WTC11 (cell line): ENCODE data around the gene SULT1C3. TPM values are rescaled to one million over a fixed set of nuclear protein-coding genes. Genes with fewer than 3 reads are reported as not detected.
"Not testable (repeated sequence)": the region's sequence is repeated elsewhere in the genome, so short reads cannot be mapped to it uniquely, and the experiment has no call there.

Experiments used
- ATAC-seq: fragments of 200-7000 bp; cut with Tn5 transposase; 2 replicates; pipeline ENCODE4 v1.10.0; 2021; ENCODE audit warnings: mild to moderate bottlenecking, moderate library complexity
- CTCF ChIA-PET: fragments of 300-600 bp; sonication (Branson Sonifier 250); formaldehyde crosslinking; loops from one replicate; lab custom pipeline; 2021; ENCODE audit warnings: antibody characterized with exemption; lab: Charles Lee
- POLR2A ChIA-PET: fragments of 350-600 bp; sonication (Branson Sonifier 250); formaldehyde crosslinking; loops from one replicate; lab custom pipeline; 2021; ENCODE audit warnings: antibody characterized with exemption; lab: Charles Lee
- DNase-seq: peaks from one replicate; pipeline ENCODE4 v3.0.0; 2021; ENCODE audit warnings: low spot score
- H3K27ac Mint-ChIP-seq: 2 replicates; pipeline ENCODE4 v1.8.0; 2021; ENCODE audit warnings: mixed read lengths
- H3K27me3 Mint-ChIP-seq: 2 replicates; pipeline ENCODE4 v1.8.0; 2021; ENCODE audit warnings: low read depth, mild to moderate bottlenecking, moderate library complexity, mixed read lengths
- H3K36me3 Mint-ChIP-seq: 2 replicates; pipeline ENCODE4 v1.8.0; 2021; ENCODE audit warnings: mixed read lengths
- H3K4me1 Mint-ChIP-seq: 2 replicates; pipeline ENCODE4 v1.8.0; 2022; ENCODE audit warnings: mixed read lengths
- H3K4me3 Mint-ChIP-seq: 2 replicates; pipeline ENCODE4 v1.8.0; 2021; ENCODE audit warnings: mild to moderate bottlenecking, moderate library complexity, mixed read lengths
- H3K9me3 Mint-ChIP-seq: 2 replicates; pipeline ENCODE4 v1.8.0; 2021; ENCODE audit warnings: mixed read lengths
- ATF2 ChIP-seq: sonication (generic); formaldehyde crosslinking; IDR thresholded peaks from 2 replicates; pipeline ENCODE4 v1.8.1; 2022; ENCODE audit warnings: low read depth, missing genetic modification reagents, borderline replicate concordance
- CDX4 ChIP-seq: fragments of 250-450 bp; sonication (Bioruptor Pico); IDR thresholded peaks from 2 replicates; pipeline ENCODE4 v1.9.0; 2021; ENCODE audit warnings: moderate library complexity, mild to moderate bottlenecking, inconsistent platforms, borderline replicate concordance
- E2F1 ChIP-seq: sonication (generic); formaldehyde crosslinking; IDR thresholded peaks from 2 replicates; pipeline ENCODE4 v1.8.0; 2022; ENCODE audit warnings: mild to moderate bottlenecking, missing genetic modification reagents
- FOXJ3 ChIP-seq: sonication (generic); formaldehyde crosslinking; IDR thresholded peaks from 2 replicates; pipeline ENCODE4 v1.9.0; 2021; ENCODE audit warnings: missing genetic modification reagents, mild to moderate bottlenecking, borderline replicate concordance
- IRF2 ChIP-seq: sonication (generic); formaldehyde crosslinking; IDR thresholded peaks from 2 replicates; pipeline ENCODE4 v1.8.0; 2022; ENCODE audit warnings: low read depth, missing genetic modification reagents, borderline replicate concordance
- JAZF1 ChIP-seq: fragments of 250-450 bp; sonication (Bioruptor Pico); IDR thresholded peaks from 2 replicates; pipeline ENCODE4 v1.9.0; 2021; ENCODE audit warnings: moderate library complexity, mild to moderate bottlenecking, inconsistent platforms
- KAT7 ChIP-seq: sonication (generic); formaldehyde crosslinking; IDR thresholded peaks from 2 replicates; pipeline ENCODE4 v1.8.1; 2023; ENCODE audit warnings: missing genetic modification reagents, mild to moderate bottlenecking, borderline replicate concordance
- NFATC4 ChIP-seq: fragments of 250-450 bp; sonication (Bioruptor Pico); IDR thresholded peaks from 2 replicates; pipeline ENCODE4 v1.9.0; 2021; ENCODE audit warnings: mild to moderate bottlenecking
- SMAD3 ChIP-seq: sonication (generic); formaldehyde crosslinking; IDR thresholded peaks from 2 replicates; pipeline ENCODE4 v1.8.0; 2022; ENCODE audit warnings: missing genetic modification reagents, mild to moderate bottlenecking, borderline replicate concordance
- SOX15 ChIP-seq: fragments of 250-450 bp; sonication (Bioruptor Pico); IDR thresholded peaks from 2 replicates; pipeline ENCODE4 v1.9.0; 2021; ENCODE audit warnings: mild to moderate bottlenecking
- TCF7 ChIP-seq: sonication (generic); formaldehyde crosslinking; IDR thresholded peaks from 2 replicates; pipeline ENCODE4 v1.8.0; 2022; ENCODE audit warnings: mild to moderate bottlenecking, low read depth, missing genetic modification reagents, moderate library complexity
- TEAD4 ChIP-seq: sonication (generic); formaldehyde crosslinking; IDR thresholded peaks from 2 replicates; pipeline ENCODE4 v1.8.0; 2022; ENCODE audit warnings: mild to moderate bottlenecking, missing genetic modification reagents
- TP53 ChIP-seq: sonication (generic); formaldehyde crosslinking; IDR thresholded peaks from 2 replicates; pipeline ENCODE4 v1.8.1; 2023; ENCODE audit warnings: mild to moderate bottlenecking, missing genetic modification reagents
- ZNF138 ChIP-seq: sonication (generic); formaldehyde crosslinking; conservative IDR thresholded peaks from 2 replicates; pipeline ENCODE4 v1.8.1; 2022; ENCODE audit warnings: mild to moderate bottlenecking, moderate library complexity, missing genetic modification reagents
- ZNF425 ChIP-seq: fragments of 250-450 bp; sonication (Bioruptor Pico); conservative IDR thresholded peaks from 2 replicates; pipeline ENCODE4 v1.9.0; 2021; ENCODE audit warnings: mild to moderate bottlenecking
- ZNF671 ChIP-seq: fragments of 250-450 bp; sonication (Bioruptor Pico); IDR thresholded peaks from 2 replicates; pipeline ENCODE4 v1.8.0; 2021; ENCODE audit warnings: mild to moderate bottlenecking
- ZSCAN18 ChIP-seq: fragments of 250-450 bp; sonication (Bioruptor Pico); IDR thresholded peaks from 2 replicates; pipeline ENCODE4 v2.1.2; 2022; ENCODE audit warnings: mild to moderate bottlenecking, moderate library complexity
- total RNA-seq: library from RNA; stranded (reverse); gene quantifications from 3 replicates; pipeline ENCODE4 v1.2.3, GENCODE V29; 2021
- TF ChIP-seq, protein P1 (sequence below): sonication (generic); formaldehyde crosslinking; IDR thresholded peaks from 2 replicates; pipeline ENCODE4 v1.8.1; 2022; ENCODE audit warnings: mild to moderate bottlenecking, missing genetic modification reagents, moderate library complexity, borderline replicate concordance
- TF ChIP-seq, protein P2 (sequence below): fragments of 250-450 bp; sonication (Bioruptor Pico); IDR thresholded peaks from 2 replicates; pipeline ENCODE4 v1.8.0; 2021; ENCODE audit warnings: mild to moderate bottlenecking

The SULT1C3 gene
- total RNA-seq, 1 experiment from 2014 or later, result not detected

DNA sequence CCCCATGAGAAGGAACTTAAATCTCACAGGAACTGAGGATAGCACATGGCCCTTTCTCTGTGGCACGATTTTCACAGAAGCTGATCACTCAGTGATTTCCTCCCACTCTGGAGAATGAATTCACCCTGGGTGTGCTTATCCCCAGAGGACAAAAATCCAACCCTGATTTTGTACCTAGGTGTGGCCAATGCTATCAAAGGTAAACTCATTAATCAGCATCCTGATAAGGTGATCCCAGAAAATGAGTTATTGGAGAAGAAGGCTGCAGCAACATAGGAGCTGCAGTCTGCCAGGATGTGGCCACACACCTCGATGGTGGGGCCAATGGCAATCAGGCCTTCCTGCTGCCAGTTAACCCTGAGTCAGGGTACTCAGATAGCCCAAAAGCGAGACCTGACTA lies 40.7 kb downstream of the SULT1C3 start:
- Mint-ChIP-seq H3K36me3 (0 out of 2 replicates have a peak, but pooled peaks cover 2% of the 10 kb centered on the region), H3K4me1 (no peaks in the 10 kb centered on the region), H3K27ac (no peak overlapping the region), H3K27me3 (no peaks in the 10 kb centered on the region), H3K4me3 (no peak overlapping the region), H3K9me3 (peaks cover 14% of the 10 kb centered on the region)
- TF ChIP-seq CDX4 (CRISPR knock-in tag), result no peak
- TF ChIP-seq E2F1 (CRISPR knock-in tag), result no peak
- no peak for TF ChIP-seq TP53
- no peak for TF ChIP-seq ZNF138
- no peak for TF ChIP-seq FOXJ3 (CRISPR knock-in tag)
- no peak for TF ChIP-seq ZNF671 (CRISPR knock-in tag)
- no peak for TF ChIP-seq ZNF425
- TF ChIP-seq, protein P1, sequence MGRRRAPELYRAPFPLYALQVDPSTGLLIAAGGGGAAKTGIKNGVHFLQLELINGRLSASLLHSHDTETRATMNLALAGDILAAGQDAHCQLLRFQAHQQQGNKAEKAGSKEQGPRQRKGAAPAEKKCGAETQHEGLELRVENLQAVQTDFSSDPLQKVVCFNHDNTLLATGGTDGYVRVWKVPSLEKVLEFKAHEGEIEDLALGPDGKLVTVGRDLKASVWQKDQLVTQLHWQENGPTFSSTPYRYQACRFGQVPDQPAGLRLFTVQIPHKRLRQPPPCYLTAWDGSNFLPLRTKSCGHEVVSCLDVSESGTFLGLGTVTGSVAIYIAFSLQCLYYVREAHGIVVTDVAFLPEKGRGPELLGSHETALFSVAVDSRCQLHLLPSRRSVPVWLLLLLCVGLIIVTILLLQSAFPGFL, result no peak
- no peak for TF ChIP-seq ZSCAN18 (CRISPR knock-in tag)
- no peak for TF ChIP-seq KAT7
- TF ChIP-seq TEAD4 (CRISPR knock-in tag), result no peak
- no peak for TF ChIP-seq ATF2 (CRISPR knock-in tag)
- TF ChIP-seq, protein P2, sequence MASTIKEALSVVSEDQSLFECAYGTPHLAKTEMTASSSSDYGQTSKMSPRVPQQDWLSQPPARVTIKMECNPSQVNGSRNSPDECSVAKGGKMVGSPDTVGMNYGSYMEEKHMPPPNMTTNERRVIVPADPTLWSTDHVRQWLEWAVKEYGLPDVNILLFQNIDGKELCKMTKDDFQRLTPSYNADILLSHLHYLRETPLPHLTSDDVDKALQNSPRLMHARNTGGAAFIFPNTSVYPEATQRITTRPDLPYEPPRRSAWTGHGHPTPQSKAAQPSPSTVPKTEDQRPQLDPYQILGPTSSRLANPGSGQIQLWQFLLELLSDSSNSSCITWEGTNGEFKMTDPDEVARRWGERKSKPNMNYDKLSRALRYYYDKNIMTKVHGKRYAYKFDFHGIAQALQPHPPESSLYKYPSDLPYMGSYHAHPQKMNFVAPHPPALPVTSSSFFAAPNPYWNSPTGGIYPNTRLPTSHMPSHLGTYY (CRISPR knock-in tag), result no peak
- no peak for TF ChIP-seq SOX15 (CRISPR knock-in tag)
- TF ChIP-seq IRF2 (CRISPR knock-in tag), result no peak
- TF ChIP-seq SMAD3 (CRISPR knock-in tag), result no peak
- TF ChIP-seq TCF7, result no peak
- TF ChIP-seq JAZF1 (CRISPR knock-in tag), result no peak
- no peak for TF ChIP-seq NFATC4 (CRISPR knock-in tag)
- ChIA-PET POLR2A (no interaction called here), CTCF (no interaction called here)
- DNase-seq (no peak), ATAC-seq (no peak)

GRCh38 chr2:108284566-108284965 lies 44.8 kb downstream of the SULT1C3 start:
- H3K27me3 Mint-ChIP-seq, H3K27ac Mint-ChIP-seq, CTCF ChIA-PET, H3K4me3 Mint-ChIP-seq, ATAC-seq, POLR2A ChIA-PET, H3K36me3 Mint-ChIP-seq, DNase-seq: not testable (repeated sequence)
- H3K9me3 Mint-ChIP-seq, result peaks cover 14% of the 10 kb centered on the region
- H3K4me1 Mint-ChIP-seq, result peaks cover 22% of the 10 kb centered on the region
